Progenitor cell of endocrine pancreas (in vitro differentiated cells): ENCODE data around the gene ATRAID. TPM values are rescaled to one million over a fixed set of nuclear protein-coding genes. Genes with fewer than 3 reads are reported as not detected.

Source experiments
- DNase-seq: peaks from one replicate; pipeline ENCODE4 v3.0.0; 2021; ENCODE audit warnings: low spot score; ENCODE audit not compliant: unreplicated experiment
- H3K27ac Mint-ChIP-seq: 2 replicates; pipeline ENCODE4 v1.8.0; 2021; ENCODE audit warnings: mild to moderate bottlenecking, moderate library complexity, mixed read lengths
- H3K27me3 Mint-ChIP-seq: 2 replicates; pipeline ENCODE4 v1.8.0; 2021; ENCODE audit warnings: mixed read lengths
- H3K36me3 Mint-ChIP-seq: 2 replicates; pipeline ENCODE4 v1.8.0; 2022; ENCODE audit warnings: mixed read lengths; ENCODE audit not compliant: insufficient read depth
- H3K4me1 Mint-ChIP-seq: 2 replicates; pipeline ENCODE4 v1.8.0; 2021; ENCODE audit warnings: low read depth, mixed read lengths
- H3K4me3 Mint-ChIP-seq: 2 replicates; pipeline ENCODE4 v1.8.0; 2021; ENCODE audit warnings: low read depth, mild to moderate bottlenecking, moderate library complexity, mixed read lengths
- H3K9me3 Mint-ChIP-seq: 2 replicates; pipeline ENCODE4 v1.8.0; 2021; ENCODE audit warnings: low read depth, mixed read lengths
- total RNA-seq: library from RNA; stranded (reverse); gene quantifications from 2 replicates; pipeline ENCODE4 v1.2.1, GENCODE V29; 2021
- TF ChIP-seq, protein P1 (sequence below): fragments of 200-600 bp; sonication (generic); IDR thresholded peaks from one replicate; pipeline ENCODE4 v1.5.0; 2021; ENCODE audit warnings: antibody characterized with exemption, mild to moderate bottlenecking; ENCODE audit not compliant: unreplicated experiment

The ATRAID gene
- total RNA-seq, 1 donor from 2014 or later = 107 TPM

DNA sequence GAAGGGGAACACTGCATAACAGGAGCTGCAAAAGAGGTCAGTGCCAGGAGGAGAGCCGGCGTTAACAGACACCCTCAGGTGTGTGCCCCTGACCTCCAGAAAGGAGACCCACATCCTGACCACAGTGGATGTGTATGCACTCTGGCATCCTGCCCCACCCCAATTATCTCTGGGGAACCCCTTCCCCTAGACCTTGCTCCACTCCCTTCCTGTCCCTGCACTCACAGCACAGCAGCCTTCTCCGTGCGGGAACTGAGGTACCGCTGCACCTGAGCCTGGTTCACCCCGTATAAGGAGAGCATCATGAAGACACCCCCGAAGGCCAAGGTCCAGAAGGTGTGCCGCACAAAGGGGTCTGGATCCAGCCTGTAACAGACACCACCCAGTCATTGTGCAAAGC is 7.3 kb upstream of the ATRAID start:
- no peaks in the 10 kb centered on the region for H3K27me3 Mint-ChIP-seq
- no peaks in the 10 kb centered on the region for H3K9me3 Mint-ChIP-seq
- DNase-seq = no peak
- no peak overlapping the region for H3K27ac Mint-ChIP-seq
- peaks cover 1% of the 10 kb centered on the region for H3K4me1 Mint-ChIP-seq
- peaks cover 11% of the 10 kb centered on the region for H3K36me3 Mint-ChIP-seq
- H3K4me3 Mint-ChIP-seq = no peak overlapping the region
- TF ChIP-seq, protein P1, sequence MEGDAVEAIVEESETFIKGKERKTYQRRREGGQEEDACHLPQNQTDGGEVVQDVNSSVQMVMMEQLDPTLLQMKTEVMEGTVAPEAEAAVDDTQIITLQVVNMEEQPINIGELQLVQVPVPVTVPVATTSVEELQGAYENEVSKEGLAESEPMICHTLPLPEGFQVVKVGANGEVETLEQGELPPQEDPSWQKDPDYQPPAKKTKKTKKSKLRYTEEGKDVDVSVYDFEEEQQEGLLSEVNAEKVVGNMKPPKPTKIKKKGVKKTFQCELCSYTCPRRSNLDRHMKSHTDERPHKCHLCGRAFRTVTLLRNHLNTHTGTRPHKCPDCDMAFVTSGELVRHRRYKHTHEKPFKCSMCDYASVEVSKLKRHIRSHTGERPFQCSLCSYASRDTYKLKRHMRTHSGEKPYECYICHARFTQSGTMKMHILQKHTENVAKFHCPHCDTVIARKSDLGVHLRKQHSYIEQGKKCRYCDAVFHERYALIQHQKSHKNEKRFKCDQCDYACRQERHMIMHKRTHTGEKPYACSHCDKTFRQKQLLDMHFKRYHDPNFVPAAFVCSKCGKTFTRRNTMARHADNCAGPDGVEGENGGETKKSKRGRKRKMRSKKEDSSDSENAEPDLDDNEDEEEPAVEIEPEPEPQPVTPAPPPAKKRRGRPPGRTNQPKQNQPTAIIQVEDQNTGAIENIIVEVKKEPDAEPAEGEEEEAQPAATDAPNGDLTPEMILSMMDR = no peak

DNA sequence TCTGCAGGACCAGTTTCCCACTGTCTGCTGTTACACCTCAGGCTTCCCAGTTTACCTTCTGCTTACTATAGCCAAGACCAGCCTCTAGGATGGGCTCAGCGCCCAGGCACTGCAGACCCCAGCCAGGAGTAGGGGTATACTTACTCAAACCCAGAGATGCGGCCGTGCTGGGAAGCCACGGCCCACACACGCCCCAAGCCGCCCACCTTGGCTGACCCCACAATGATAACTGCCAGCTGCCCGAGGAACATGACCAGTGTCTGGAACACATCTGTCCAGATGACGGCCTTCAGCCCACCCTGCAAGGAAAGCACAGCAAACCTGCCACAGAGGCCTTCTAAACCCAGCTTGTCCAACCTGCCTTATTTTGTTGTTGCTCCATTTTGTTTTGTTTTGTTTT is 6.6 kb upstream of the ATRAID start:
- H3K4me1 Mint-ChIP-seq = peaks cover 6% of the 10 kb centered on the region
- peaks cover 10% of the 10 kb centered on the region for H3K36me3 Mint-ChIP-seq
- no peaks in the 10 kb centered on the region for H3K27me3 Mint-ChIP-seq
- no peak overlapping the region for H3K4me3 Mint-ChIP-seq
- no peak overlapping the region for H3K27ac Mint-ChIP-seq
- no peak for DNase-seq
- TF ChIP-seq, protein P1 = no peak
- H3K9me3 Mint-ChIP-seq = no peaks in the 10 kb centered on the region

DNA sequence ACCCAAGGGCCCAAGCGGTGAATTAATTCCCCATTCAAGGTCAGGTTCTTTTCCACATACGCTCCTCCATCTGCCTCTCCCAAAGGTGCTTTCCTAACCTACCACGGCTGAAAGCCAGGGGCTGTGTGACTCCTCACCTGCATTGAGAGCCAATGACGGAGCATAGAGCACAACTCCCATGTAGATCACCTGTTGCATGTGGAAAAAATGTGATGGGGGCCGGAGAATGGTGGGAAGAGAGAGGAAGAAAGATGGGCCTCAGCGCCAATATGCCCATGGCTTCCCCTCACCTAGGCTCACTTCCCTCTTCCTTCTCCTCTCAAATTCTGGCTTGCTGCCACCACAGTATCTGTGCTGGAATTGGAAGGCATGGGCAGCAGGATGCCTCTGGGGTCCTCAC is 5.5 kb upstream of the ATRAID start:
- Mint-ChIP-seq H3K4me1 (peaks cover 6% of the 10 kb centered on the region), H3K27ac (no peak overlapping the region), H3K36me3 (peaks cover 10% of the 10 kb centered on the region)

DNA sequence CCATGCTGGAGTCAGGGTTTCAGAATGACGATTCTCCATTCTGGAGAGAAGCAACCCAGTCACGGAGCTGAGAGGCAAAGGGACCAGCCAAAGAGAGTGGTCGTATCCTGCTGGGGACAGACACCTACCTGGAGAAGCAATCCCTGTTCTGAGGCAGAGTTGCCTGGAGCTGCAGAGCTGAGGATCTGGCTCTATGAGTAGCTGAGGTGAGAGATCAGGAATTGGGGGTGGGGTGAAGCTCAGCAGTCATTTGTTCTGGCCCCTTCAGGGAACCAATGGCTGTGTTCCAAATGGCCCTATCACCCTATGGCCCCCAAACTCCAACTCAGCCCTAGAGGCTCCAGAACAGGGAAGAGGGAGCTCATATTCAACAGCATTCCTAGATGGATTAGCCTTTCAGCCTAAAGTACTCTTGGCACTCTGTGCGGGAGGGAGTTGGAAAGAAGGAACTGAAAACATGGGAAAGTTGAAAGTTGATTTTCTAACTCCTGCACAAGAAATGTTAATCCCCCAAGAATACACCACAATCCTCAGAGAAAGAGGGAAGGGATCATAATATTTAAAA is 3.3 kb upstream of the ATRAID start:
- Mint-ChIP-seq H3K9me3 (no peaks in the 10 kb centered on the region), H3K36me3 (peaks cover 9% of the 10 kb centered on the region), H3K4me3 (no peak overlapping the region), H3K4me1 (peaks cover 12% of the 10 kb centered on the region), H3K27me3 (no peaks in the 10 kb centered on the region), H3K27ac (no peak overlapping the region)
- TF ChIP-seq, protein P1 = no peak
- no peak for DNase-seq

More for the DNA sequence above, 5.5 kb upstream of the ATRAID start:
- no peak overlapping the region for H3K4me3 Mint-ChIP-seq
- no peak for DNase-seq
- H3K9me3 Mint-ChIP-seq = no peaks in the 10 kb centered on the region
- TF ChIP-seq, protein P1 = no peak
- H3K27me3 Mint-ChIP-seq = no peaks in the 10 kb centered on the region

DNA sequence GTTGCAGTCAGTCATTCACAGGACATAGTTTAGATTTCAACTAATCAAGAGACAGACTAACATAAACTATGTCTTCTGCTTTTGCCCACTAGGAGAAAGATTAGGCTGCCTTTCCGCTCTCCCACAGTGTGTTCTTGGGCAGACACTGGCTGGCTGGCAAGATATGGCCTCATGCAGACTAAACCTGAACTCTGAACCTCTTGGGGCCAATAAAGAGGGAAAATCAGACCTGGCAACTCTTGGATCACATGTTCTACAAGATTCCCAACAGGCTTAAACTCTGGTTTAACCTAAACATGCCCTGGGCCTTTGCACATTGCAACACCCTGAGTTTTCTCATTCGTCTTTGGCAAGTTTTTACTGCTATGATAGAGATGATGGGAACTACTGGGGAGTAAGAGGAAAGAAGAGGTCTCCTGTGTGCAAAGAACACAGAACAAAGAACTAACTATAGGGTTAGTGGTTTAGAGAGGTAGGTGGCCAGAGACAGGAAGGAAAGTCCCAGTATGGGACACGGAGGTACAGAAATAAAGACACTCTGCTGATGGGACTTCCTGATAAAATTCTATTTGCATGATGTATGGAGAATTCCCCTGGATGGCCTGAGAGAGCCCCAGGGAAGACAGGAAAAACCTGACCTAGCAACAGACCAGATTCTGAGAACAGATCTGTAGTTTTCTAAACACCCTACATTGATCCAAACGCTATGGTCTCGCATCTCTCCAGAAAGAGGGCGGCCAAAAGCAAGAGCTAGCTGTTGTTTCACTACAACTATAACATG is 2.0 kb upstream of the ATRAID start:
- TF ChIP-seq, protein P1 = no peak
- no peaks in the 10 kb centered on the region for H3K27me3 Mint-ChIP-seq
- H3K27ac Mint-ChIP-seq = peak overlapping the region; percentile 87
- no peaks in the 10 kb centered on the region for H3K9me3 Mint-ChIP-seq
- peak overlapping the region; percentile 17 for H3K4me3 Mint-ChIP-seq
- peaks cover 8% of the 10 kb centered on the region for H3K36me3 Mint-ChIP-seq
- DNase-seq = no peak
- peaks cover 13% of the 10 kb centered on the region for H3K4me1 Mint-ChIP-seq
